Stimulated activated CD4-positive, alpha-beta T cell treated with anti-CD3 and anti-CD28 coated beads, Interleukin-1b, Interleukin-23, amount 100 ng/mL, for 48 hours (primary cell): ENCODE measurements around the gene ACY1.

ENCODE experiments used
- DNase-seq: peaks from one replicate; pipeline ENCODE4 v3.0.0-alpha.2; 2020

The ACY1 gene

GRCh38 chr3:52010431-52010830 lies 27.1 kb downstream of the ACY1 start:
- no peak for DNase-seq

- no peak for DNase-seq
Observed at GRCh38 chr3:52012699-52013098, 29.4 kb downstream of the ACY1 start.

- no peak for DNase-seq
Observed at GRCh38 chr3:52013802-52014598, 30.7 kb downstream of the ACY1 start.

- DNase-seq = no peak
Observed at GRCh38 chr3:52014613-52015012, 31.3 kb downstream of the ACY1 start.

- no peak for DNase-seq
Observed at GRCh38 chr3:52015438-52016228, 32.3 kb downstream of the ACY1 start.

GRCh38 chr3:52017586-52017985 lies 34.3 kb downstream of the ACY1 start:
- DNase-seq = no peak

GRCh38 chr3:52018319-52019000 lies 35.1 kb downstream of the ACY1 start:
- DNase-seq = no peak

- no peak for DNase-seq
Observed at GRCh38 chr3:52019352-52020080, 36.2 kb downstream of the ACY1 start.

- DNase-seq = no peak
Observed at GRCh38 chr3:52020796-52021195, 37.5 kb downstream of the ACY1 start.

GRCh38 chr3:52021489-52022268 lies 38.3 kb downstream of the ACY1 start:
- DNase-seq = no peak

GRCh38 chr3:52022323-52023100 lies 39.2 kb downstream of the ACY1 start:
- no peak for DNase-seq

GRCh38 chr3:52023101-52023770 lies 39.9 kb downstream of the ACY1 start:
- DNase-seq = no peak

GRCh38 chr3:52023860-52024764 lies 40.8 kb downstream of the ACY1 start:
- no peak for DNase-seq

GRCh38 chr3:52024765-52025452 lies 41.6 kb downstream of the ACY1 start:
- DNase-seq = no peak

GRCh38 chr3:52025453-52025852 lies 42.1 kb downstream of the ACY1 start:
- no peak for DNase-seq

GRCh38 chr3:52026041-52026440 lies 42.7 kb downstream of the ACY1 start:
- DNase-seq = no peak

- DNase-seq = no peak
Observed at GRCh38 chr3:52028572-52028971, 45.2 kb downstream of the ACY1 start.

GRCh38 chr3:52029053-52029452 lies 45.7 kb downstream of the ACY1 start:
- no peak for DNase-seq

GRCh38 chr3:52029535-52029934 lies 46.2 kb downstream of the ACY1 start:
- no peak for DNase-seq
